HL-60 (cell line): ENCODE measurements around the gene ZNF548.

Source experiments
- CTCF ChIP-seq: IDR thresholded peaks from one replicate; pipeline ENCODE4 v1.5.1; 2011; ENCODE audit warnings: low read length, control low read depth, inconsistent platforms; ENCODE audit not compliant: insufficient read depth
- GABPA ChIP-seq: IDR thresholded peaks from 2 replicates; pipeline ENCODE4 v1.6.1; 2012; ENCODE audit warnings: low read depth
- POLR2AphosphoS5 ChIP-seq: IDR thresholded peaks from 2 replicates; pipeline ENCODE4 v1.6.1; 2012; ENCODE audit warnings: low read depth
- SPI1 ChIP-seq: IDR thresholded peaks from 2 replicates; pipeline ENCODE4 v1.6.1; 2012; ENCODE audit warnings: low read depth, mild to moderate bottlenecking, borderline replicate concordance
- TF ChIP-seq, protein P1 (sequence below): IDR thresholded peaks from 2 replicates; pipeline ENCODE4 v1.6.1; 2012; ENCODE audit warnings: low read depth; ENCODE audit not compliant: insufficient replicate concordance

DNA sequence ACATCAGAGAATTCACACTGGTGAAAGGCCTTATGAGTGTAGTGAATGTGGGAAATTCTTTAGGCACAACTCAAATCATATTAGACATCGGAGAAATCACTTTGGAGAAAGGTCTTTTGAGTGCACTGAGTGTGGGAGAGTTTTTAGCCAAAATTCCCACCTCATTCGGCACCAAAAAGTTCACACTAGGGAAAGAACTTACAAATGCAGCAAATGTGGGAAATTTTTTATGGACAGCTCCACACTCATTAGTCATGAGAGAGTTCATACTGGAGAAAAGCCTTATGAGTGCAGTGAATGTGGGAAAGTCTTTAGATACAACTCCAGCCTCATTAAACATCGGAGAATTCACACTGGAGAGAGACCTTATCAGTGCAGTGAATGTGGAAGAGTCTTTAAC lies 31.4 kb downstream of the ZNF548 start:
- TF ChIP-seq, protein P1, sequence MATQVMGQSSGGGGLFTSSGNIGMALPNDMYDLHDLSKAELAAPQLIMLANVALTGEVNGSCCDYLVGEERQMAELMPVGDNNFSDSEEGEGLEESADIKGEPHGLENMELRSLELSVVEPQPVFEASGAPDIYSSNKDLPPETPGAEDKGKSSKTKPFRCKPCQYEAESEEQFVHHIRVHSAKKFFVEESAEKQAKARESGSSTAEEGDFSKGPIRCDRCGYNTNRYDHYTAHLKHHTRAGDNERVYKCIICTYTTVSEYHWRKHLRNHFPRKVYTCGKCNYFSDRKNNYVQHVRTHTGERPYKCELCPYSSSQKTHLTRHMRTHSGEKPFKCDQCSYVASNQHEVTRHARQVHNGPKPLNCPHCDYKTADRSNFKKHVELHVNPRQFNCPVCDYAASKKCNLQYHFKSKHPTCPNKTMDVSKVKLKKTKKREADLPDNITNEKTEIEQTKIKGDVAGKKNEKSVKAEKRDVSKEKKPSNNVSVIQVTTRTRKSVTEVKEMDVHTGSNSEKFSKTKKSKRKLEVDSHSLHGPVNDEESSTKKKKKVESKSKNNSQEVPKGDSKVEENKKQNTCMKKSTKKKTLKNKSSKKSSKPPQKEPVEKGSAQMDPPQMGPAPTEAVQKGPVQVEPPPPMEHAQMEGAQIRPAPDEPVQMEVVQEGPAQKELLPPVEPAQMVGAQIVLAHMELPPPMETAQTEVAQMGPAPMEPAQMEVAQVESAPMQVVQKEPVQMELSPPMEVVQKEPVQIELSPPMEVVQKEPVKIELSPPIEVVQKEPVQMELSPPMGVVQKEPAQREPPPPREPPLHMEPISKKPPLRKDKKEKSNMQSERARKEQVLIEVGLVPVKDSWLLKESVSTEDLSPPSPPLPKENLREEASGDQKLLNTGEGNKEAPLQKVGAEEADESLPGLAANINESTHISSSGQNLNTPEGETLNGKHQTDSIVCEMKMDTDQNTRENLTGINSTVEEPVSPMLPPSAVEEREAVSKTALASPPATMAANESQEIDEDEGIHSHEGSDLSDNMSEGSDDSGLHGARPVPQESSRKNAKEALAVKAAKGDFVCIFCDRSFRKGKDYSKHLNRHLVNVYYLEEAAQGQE, result no peak
- TF ChIP-seq CTCF, result no peak
- no peak for TF ChIP-seq GABPA
- no peak for TF ChIP-seq POLR2AphosphoS5
- no peak for TF ChIP-seq SPI1
